Stimulated activated CD4-positive, alpha-beta T cell treated with anti-CD3 and anti-CD28 coated beads, TNF-alpha, amount 100 ng/mL, for 24 hours (primary cell): Measurements from ENCODE around the gene ZNF474.

Experiments
- DNase-seq, 3 experiments: peaks; one replicate each; pipeline ENCODE4 v3.0.0-alpha.2; 2020; ENCODE audit warnings: low read depth in 3 of 3

The ZNF474 gene

DNA sequence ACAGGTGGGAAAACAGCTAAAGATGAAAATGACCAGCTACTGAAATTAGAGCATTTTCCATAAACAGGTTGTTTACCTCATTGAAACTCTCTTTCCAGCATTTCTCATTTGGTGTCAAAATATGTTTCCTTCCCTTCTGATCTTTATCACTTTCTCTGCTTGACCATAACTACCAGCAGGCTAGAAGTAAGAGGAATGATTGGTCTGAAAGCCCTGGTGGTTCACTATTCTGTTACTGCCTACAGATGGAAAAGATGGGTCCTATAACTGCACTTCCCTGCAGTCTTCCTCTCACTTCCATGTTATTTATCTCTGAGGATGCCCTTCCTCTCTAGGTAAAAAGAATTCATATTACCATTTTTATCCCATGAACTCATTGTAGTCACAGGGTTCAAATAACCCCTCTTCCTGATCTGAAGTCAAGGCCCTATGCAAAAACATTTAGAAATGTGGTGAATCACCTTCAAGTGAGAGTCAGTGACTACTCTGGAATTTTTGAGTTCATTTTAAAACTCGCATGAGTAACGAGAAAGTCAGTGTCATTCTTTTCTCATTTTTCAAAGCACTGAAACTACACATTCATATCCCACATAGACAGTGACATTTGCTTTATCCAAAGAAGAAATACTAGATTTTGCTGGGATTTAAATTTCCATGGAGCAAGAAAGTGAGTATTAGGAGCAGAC is 51.7 kb downstream of the ZNF474 start:
- DNase-seq, result no peak

DNA sequence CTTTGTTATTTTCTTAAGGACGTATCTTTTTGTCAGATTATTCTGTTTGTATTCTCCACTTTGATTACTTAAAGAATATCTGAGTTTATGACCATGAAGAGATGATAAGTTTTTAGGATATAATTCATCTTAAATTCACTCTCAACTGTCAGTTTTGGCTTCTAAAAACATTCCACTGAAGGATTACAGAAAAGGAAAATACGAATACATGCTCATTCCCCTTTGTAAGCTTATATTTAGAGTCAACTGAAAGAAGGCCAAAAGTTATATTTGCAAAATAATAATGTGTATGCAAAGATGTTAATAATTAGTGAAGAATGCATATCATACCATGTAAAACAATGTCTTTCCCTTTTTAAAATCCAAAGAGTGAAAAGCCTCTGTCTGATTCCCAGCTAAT is 52.5 kb downstream of the ZNF474 start:
- DNase-seq, result no peak

DNA sequence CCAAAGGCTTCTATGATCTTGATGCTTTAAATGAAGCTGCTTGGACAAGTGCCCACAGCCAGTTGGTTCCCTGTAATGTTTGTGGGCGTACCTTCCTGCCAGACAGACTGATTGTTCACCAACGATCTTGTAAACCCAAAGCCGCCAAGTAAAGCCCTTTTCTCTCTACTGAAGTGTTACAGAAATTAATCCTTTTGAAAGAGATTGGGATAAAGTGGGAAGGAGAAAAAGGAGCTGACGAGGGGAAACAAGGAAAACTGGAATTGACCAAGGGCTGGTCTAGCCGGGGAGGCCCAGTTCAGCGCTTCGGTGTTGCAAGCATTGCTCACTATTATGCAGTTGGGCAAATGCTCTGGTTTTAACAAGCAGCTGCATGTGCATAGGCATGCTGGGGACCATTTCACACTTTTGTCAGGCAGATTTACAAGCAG is 53.2 kb downstream of the ZNF474 start:
- no peak for DNase-seq

DNA sequence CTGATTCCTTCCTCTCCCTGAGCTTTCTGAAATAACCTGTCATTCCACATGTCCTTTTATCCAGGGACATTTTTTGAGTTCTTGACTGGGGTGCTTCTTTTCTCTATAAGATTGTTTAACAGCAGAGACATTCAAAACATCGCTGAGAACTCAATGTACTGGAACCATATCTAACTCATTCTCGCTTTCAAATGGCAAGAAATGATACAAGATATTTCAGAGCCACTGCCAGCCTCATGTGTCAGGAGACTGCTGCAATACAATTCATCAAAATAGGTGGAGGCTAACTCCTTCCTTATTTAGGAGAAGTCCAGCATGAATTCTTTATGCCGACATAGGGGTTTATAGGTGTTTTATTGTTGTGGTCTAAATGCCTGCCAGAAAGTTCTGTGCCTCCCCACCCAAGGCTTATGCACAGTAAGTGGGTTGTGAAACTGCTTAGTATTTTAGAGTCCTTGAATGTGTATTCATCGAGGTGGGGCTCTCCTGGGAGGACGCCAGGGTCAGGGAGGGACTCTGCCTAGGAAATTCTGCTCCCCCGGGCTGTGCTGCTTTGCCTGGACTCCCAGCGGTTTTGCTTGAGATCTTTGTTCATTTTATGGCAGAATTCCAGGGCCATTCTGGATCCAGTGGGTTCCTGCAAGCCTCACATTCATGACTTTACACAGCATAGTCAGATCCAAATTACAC is 53.9 kb downstream of the ZNF474 start:
- no peak for DNase-seq

GRCh38 chr5:122183788-122184170 is 54.4 kb downstream of the ZNF474 start:
- DNase-seq, result no peak

DNA sequence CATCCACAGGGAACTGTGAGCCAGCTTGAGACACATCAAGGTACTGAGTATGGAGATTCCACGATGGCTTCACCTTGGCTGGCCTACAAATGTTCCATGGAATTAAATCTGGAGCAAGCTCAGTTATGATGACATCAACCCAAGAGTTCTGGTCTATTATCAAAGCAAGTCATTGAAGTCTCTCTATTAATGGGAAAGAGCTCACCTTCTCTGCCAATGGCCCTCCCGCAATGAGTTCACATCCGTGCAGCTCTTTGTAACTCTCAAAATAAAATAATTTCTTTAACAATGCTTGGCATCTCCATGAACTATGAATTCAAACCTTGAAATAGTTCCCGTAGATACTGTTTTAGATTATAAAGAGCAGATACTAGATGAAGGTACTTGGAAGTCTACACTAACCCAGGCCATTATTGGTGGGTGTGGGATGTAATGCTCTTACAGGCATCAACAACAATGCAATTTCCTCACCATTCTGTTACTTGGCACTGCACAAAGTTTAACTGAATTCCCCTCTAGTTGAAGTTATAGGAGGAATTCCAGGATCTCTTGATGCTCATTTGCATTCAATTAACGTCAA is 55.4 kb downstream of the ZNF474 start:
- DNase-seq, result no peak

- DNase-seq, result no peak
These were observed 58.1 kb downstream of the ZNF474 start for GRCh38 chr5:122187426-122187825.

DNA sequence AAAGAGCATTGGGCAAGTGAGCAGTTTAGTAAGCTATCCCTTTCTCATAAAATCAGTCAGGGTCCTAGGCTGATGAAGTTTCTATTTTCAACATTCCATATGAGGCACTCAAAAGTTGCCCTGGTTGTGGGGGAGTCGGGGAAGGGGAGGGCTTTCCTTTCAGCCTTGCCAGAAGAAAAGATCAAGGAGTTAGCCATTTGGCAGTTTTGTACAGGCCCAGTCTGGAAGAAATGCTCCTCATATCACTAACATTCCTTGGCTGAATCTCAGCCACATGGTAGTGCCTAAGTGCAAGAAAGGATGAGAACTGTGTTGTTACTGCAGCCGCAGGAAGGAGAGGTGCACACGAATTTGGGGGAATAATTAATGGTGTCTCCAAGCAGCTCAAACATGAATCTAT is 60.8 kb downstream of the ZNF474 start:
- no peak for DNase-seq

GRCh38 chr5:122192497-122193496 is 63.5 kb downstream of the ZNF474 start:
- no peak for DNase-seq

DNA sequence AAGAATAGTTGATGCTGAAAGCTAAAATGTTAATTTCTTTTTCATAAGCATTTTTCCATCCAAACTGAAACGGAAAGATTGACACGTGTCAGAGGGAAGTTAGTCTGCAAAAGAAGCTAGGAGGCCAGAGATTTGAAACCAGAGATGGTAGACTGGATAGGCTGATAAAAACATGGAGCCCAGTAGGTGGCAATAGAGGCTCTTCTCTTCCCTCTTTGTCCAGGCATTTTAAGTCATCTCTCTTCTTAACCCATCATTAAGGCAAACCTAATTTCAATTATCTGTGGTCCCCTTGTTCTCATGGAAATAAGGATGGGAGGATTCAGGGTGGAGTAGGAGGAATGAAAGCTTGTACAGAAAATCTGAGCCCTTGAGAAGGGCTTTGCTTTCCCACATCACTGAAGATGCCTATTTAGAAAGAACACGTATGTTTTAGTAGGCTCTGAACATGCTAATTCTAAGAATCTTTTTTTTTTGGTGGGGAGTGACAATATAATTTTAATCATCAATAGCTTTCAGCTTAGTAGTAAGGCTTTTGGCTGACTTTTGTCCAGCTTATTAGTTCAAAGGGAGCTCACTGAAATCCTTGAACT is 66.6 kb downstream of the ZNF474 start:
- DNase-seq, result no peak

DNA sequence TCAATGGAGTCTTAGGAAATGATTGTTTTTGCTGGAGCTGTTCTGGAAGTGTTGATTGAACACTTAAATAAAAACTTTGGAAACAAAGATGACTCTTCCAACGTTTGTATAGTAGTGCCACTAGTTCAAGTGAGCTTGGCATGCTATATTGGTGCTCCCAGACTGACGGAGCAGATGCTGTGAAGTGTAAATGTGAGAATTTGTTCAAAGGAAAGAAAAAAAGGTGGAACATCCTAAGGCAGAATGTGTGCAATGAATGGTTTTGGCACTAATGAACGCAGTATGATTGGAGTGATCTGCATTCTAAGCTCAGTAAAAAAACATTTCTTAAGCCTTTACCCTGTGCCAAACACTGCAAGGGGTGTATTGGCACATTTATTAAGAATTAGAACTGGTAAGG is 69.8 kb downstream of the ZNF474 start:
- DNase-seq, result no peak

- DNase-seq, result no peak
These were observed 71.1 kb downstream of the ZNF474 start for GRCh38 chr5:122200450-122200849.

GRCh38 chr5:122200865-122201264 is 71.5 kb downstream of the ZNF474 start:
- DNase-seq, result no peak

DNA sequence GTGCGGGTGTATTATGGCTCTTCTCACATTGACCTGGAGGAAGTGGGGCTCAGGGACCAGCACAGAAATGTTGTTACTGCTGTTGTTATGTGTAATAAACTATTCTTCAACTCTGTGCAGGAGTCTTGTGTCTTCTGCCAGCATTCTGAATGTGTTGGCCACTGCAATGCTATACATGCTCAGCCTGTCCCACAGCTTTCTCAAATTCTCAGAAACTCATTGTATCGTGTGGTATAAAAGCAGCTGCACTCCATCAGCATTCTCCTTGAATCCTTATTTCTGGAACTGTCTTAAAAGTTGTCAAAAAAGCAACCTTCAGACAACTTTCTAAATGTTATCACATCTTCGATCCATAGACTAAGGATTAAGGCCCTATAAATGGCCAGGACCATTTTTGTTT is 72.0 kb downstream of the ZNF474 start:
- no peak for DNase-seq

DNA sequence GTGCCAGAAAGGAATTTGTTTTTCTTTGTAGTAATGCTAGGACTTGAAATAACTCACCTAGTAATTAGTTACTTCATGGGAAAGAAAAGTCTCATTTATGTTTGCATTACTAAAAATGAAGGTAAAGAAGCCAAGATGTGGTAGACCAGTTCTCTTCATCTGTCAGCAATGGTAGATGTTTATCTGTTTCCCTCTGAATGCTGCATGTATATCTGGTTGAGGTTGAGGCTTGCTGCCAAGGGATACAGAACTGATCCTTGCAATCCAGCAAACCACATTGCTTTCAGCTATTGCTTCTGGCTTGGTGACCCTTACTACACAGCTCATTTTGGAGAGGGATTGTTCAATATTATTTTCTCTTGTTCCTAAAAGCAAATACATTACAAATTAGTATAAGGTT is 73.6 kb downstream of the ZNF474 start:
- no peak for DNase-seq
